Left cardiac atrium (tissue), 4 donors: ENCODE measurements around the gene HYPK. TPM values are rescaled to one million over a fixed set of nuclear protein-coding genes. Genes with fewer than 3 reads are reported as not detected.
"Not testable (repeated sequence)": the region's sequence is repeated elsewhere in the genome, so short reads cannot be mapped to it uniquely, and the experiment has no call there.

ENCODE experiments used
- ATAC-seq, 2 donors: fragments of 200-7000 bp; cut with Tn5 transposase; one replicate each; pipeline ENCODE4 v1.9.1; 2020; ENCODE audit warnings: mild to moderate bottlenecking in 2 of 2, moderate library complexity in 2 of 2
- DNase-seq: peaks from one replicate; pipeline ENCODE4 v3.0.0-alpha.2; 2020
- intact Hi-C, 2 donors: fragments of 100-400 bp; cut with DNase I; formaldehyde crosslinking; loops; one replicate each; pipeline versions ENCODE4 v1.14.1 to v1.15.1; 2022 to 2023
- microRNA-seq, 2 donors: library from miRNA; unstranded; fragments of <30 nt; microRNA quantifications; one replicate each; pipeline ENCODE4 v1.2.0, GENCODE V29; 2020
- total RNA-seq, 2 donors: library from RNA; stranded (reverse); fragmentation: NEBNext Ultra II Directional; extraction: Animal tissue kit (Norgen Biotek cat#: 25700); gene quantifications; one replicate each; pipeline ENCODE4 v1.2.1, GENCODE V29; 2021
- donor health status: DM: no; HTN: yes; CAD: no.
- donor health status: DM: no; HTN: yes; CAD: no; lungs with severe emphysema.
- donor health status: DM: yes; HTN: yes; CAD: no.
- donor health status: Dilated cardiomyopathy.

The HYPK gene
- total RNA-seq, 2 donors from 2014 or later: 9.6 to 11.2 TPM

DNA sequence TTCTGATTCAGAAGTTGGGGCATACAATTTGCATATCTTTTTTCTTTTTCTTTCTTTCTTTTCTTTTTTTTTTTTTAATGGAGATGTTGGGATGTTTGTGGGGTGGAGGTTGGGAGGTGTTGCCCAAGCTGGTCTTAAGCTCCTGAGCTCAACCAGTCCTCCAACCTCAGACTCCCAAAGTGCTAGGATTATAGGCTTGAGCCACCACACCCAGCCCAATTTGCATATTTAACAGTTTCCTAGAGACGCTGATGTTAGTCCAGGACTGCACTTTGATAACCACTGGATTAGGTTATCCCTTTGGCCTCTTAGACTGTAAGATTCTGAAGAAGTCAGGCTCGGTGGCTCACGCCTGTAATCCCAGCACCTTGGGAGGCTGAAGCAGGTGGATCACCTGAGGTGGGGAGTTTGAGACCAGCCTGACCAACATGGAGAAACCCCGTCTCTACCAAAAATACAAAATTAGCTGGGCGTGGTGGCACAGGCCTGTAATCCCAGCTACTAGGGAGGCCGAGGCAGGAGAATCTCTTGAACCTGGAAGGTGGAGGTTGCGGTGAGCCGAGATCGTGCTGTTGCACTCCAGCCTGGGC, 29.6 kb downstream of the HYPK start:
- ATAC-seq, DNase-seq, intact Hi-C loops: not testable (repeated sequence)

DNA sequence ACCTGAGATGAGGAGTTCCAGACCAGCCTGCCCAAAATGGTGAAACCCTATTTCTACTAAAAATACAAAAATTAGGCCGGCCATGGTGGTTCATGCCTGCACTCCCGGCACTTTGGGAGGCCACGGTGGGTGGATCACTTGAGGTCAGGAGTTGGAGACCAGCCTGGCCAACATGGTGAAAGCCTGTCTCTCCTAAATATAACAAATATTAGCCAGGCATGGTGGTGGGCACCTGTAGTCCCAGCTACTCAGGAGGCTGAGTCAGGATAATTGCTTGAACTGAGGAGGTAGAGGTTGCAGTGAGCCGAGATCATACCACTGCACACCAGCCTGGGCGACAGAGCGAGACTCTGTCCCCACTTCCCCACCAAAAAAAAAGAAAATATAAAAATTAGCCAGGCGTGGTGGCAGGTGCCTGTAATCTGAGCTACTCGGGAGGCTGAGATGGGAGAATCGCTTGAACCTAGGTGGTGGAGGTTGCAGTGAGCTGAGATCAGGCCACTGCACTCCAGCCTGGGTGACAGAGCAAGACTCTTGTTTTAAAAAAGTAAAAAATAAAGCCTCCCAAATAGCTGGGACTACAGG, 30.4 kb downstream of the HYPK start:
- intact Hi-C loops, ATAC-seq, DNase-seq: not testable (repeated sequence)

DNA sequence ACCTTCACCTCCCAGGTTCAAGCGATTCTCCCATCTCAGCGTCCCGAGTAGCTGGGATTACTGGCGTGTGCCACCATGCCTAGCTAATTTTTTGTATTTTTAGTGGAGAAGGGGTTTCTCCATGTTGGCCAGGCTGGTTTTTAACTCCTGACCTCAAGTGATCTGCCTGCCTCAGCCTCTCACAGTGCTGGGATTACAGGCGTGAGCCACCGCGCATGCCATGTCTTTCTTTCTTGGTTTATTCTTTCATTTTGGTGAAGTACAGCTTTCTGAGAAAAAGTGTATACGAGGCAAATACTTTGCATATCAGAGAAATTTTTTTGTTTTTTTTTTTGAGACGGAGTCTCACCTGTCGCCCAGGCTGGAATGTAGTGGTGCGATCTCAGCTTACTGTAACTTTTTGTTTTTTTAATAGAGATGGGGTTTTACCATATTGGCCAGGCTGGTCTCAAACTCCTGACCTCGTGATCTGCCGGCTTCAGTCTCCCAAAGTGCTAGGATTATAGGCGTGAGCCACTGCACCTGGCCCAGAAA, 31.2 kb downstream of the HYPK start:
- intact Hi-C loops, DNase-seq, ATAC-seq: not testable (repeated sequence)

DNA sequence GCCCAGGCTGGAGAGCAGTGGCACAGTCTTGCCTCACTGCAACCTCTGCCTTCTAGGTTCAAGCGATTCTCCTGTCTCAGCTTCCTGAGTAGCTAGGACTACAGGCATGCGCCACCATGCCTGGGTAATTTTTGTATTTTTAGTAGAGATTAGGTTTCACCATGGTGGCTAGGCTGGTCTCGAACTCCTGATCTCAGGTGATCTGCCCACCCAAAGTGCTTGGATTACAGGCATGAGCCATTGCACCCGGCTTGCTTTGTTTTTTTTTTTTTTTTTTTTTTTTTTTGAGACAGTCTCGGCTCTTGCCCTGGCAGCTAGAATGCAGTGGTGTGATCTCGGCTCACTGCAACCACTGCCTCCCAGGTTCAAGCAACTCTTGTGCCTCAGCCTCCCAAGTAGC, 32.1 kb downstream of the HYPK start:
- DNase-seq: not testable (repeated sequence)

DNA sequence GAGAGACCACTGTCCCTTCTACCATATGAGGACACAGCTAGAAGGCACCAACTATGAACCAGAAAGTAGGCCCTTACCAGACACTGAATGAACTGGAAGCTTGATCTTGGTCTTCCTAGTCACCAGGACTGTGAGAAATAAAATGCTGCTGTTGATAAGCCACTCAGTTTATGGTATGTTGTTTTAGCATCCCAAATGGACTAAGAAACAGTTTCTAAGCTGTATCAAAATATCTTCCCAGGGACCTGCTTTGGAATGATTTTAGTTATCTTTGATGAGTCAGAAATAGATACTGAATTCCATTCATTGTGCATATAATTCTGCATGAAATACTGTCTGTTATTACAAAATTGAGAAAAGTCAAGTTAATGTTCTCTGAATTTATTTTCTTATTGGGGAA, 45.0 kb downstream of the HYPK start:
- DNase-seq (no peak), ATAC-seq (no peak)
- intact Hi-C loops: no loop called here

More for the DNA sequence above, 32.1 kb downstream of the HYPK start:
- intact Hi-C loops, ATAC-seq: not testable (repeated sequence)

DNA sequence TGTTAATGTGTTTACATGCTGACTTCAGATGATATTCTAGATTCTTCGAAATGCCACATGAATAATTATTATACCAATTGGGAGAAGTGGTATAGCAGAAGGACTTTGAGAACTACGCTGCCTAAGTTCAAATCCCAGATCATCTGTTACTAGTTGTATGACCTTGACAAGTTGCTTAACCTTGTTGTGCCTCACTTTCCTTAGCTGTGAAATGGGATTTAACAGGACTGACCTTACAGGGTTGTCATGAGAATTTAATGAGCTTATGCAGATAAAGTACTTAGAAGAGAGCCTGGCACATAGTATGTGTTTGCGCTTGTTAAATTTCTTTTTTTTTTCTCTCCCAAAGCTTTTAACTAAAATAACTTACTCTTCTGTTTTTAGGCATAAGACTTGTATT, 50.9 kb downstream of the HYPK start:
- intact Hi-C loops: no loop called here
- no peak for DNase-seq
- ATAC-seq: no peak

DNA sequence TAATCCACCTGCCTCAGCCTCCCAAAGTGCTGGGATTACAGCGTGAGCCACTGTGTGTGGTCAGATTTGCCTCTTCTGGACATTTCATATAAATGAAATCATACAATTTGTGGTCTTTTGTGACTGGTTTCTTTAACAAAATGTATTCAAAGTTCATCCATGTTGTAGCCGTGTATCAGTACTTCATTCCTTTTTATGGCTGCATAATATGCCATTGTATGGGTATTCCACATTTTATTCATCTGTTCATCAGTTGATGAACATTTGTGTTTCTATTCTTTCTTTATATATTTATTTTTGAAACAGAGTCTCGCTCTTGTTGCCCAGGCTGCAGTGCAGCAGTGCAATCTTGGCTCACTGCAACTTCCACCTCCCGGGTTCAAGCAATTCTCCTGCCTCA, 52.2 kb downstream of the HYPK start:
- ATAC-seq (no peak), DNase-seq (no peak)
- intact Hi-C loops: no loop called here

Small RNA genes within 50 kb of the gene (microRNA-seq; reads per million reads assigned to microRNA genes)
- gene MIR1282: 0 to 0.20 reads per million in 2 donors

Other genes starting within 250 kb of the HYPK start
- 10 to 100 TPM; 19.4 to 22.3 TPM for gene PPIP5K1, start 210.4 kb upstream of the HYPK start, total RNA-seq
- gene CKMT1B, start 206.6 kb upstream of the HYPK start, total RNA-seq: 1 to 10 TPM; 3.7 to 5.5 TPM
- under 1 TPM; 0.12 to 0.18 TPM for gene STRC, start 181.8 kb upstream of the HYPK start, total RNA-seq
- gene CATSPER2, start 151.8 kb upstream of the HYPK start, total RNA-seq: 1 to 10 TPM; 1.1 to 2.1 TPM
- 1 to 10 TPM; 1.7 to 3.8 TPM for gene CKMT1A, start 106.7 kb upstream of the HYPK start, total RNA-seq
- gene PDIA3, start 54.2 kb upstream of the HYPK start, total RNA-seq: 100 to 1,000 TPM; 260 to 267 TPM
- gene ELL3, start 23.6 kb upstream of the HYPK start, total RNA-seq: 1 to 10 TPM in 1 of 2 donors, under 1 TPM in 1; 0.47 to 1.6 TPM
- gene SERF2, start 8.3 kb upstream of the HYPK start, total RNA-seq: 100 to 1,000 TPM; 868 to 923 TPM
- under 1 TPM; 0.18 to 0.24 TPM for gene SERINC4, start 379 bp upstream of the HYPK start, total RNA-seq
- 10 to 100 TPM; 16.9 to 17.8 TPM for gene MFAP1, start 24.1 kb downstream of the HYPK start, total RNA-seq
- gene WDR76, start 26.4 kb downstream of the HYPK start, total RNA-seq: 1 to 10 TPM; 1.5 to 4.3 TPM